Inferior parietal cortex (tissue), 1 donor: ENCODE measurements around the gene PCGF1.

Experiments used
- DNase-seq: peaks from one replicate; pipeline ENCODE4 v3.0.0-alpha.2; 2016; ENCODE audit errors: extremely low spot score

The PCGF1 gene

GRCh38 chr2:74515271-74515980 lies 7.9 kb upstream of the PCGF1 start:
- no peak for DNase-seq

- no peak for DNase-seq
Observed at GRCh38 chr2:74514368-74515270, 7.1 kb upstream of the PCGF1 start, which contains the start of gene TLX2. TSS of gene TLX2 (plus strand) at chr2:74514450. CDS start at chr2:74514807, 357 bp downstream.

DNA sequence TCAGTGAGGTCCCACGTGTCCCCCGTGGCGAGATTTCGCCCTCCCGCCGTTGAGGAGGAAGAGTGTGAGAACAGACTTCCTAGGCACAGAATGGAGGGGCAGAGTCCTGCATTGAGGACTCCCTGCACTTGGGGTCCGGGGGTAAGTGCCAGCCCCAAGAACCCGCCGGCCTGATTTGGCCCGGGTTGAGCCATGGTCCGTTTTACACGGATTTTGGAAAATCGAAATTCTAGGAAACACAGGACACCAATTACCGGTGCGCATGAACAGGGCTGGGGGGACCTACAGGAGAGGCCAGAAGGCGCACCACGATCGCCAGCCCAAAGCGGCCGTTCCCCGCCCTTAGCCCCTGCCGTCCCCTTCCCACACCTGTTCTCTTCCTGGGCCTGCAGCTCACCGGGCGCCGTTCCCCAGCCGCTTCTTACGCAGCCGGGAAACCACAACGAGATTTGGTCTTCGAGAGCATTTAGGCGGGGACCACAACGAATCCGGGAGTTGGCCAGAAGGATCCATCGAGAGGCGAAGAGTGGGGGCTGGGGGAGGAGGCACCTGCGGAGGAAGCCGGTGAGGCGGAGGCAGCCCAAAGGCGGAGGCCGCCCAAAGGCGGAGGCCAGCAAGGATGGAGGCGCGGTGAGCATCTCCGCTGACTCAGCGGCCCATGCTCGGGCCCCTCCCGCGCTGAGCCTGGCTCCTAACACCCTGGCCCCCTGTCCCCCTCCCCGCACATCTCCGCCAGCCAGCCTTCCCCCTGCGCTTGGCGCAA lies 6.3 kb upstream of the PCGF1 start:
- DNase-seq: no peak

DNA sequence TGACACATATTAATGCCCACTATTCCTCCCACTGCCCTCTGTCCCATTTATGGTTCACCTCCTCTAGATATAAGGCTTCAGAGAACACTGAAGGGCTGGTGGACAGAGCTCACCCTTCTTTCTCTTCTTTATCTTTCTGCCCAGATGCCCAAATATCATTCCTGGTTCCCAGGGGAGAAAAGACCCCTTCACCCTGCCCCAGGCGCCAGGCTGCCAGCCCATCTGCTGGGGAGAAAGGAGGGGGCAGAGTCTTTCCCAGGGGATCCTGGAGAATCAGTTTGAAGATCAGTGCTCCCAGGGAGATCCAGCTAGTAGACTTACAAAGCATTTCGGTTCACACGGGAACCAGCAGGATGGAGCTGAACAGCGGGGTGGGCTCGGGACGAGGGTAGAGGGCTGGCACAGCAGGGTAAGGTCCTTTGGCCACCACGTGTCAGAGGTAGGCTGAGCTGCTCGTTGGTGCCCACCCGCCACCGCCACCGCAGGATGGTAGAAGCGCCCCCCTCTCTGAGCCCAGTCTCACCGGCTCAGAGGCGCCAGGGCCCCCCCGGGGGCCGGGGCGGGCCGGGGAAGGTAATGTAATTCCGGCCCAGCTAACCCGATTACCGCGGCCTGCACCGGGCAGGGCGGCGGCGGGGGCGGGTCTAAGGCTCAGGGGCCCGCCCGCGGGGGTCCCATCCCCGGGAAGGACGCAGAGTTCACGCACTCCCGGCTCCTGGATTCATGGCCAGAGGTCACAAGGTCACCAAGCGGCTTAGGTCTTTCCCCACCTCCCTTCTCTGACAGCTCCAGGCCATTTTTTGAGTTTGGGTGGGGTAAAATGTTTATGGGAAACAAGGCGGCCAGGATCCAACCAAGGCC lies 5.5 kb upstream of the PCGF1 start:
- no peak for DNase-seq

DNA sequence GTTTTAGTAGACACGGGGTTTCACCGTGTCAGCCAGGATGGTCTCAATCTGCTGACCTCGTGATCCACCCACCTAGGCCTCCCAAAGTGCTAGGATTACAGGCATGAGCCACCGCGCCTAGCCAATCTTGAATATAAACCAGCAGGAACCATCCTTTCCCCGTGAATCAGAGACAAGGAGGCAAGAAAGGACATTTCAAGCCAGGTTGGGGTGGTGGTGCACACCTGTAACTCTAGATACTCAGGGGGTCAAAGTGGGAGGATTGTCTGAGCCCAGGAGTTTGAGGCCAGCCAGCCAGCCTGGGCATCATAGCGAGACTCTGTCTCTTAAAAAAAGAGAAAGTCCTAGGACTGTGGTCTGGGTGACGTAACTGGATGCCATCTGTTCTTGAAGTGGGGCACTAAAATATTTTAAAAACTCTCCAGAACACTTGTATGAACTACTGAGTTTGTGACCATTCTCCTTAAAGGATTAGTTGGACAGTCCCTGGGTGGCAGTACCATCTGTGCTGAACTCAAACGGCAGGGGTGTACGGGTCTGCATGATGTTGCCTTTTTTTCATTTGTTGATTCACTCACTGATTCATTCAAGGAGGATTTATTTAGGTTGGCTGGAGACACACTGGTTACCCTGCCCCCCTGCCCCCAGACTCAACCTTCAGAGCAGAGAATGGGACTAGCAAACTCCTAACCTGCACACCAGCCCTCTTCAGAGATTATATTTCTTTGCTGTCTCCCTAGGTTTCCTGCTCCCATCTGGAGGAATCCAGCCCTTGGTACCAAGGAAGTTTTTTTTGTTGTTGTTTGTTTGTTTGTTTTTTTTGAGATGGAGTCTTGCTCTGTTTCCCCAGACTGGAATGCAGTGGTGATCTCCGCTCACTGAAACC lies 3.9 kb upstream of the PCGF1 start:
- DNase-seq: no peak

DNA sequence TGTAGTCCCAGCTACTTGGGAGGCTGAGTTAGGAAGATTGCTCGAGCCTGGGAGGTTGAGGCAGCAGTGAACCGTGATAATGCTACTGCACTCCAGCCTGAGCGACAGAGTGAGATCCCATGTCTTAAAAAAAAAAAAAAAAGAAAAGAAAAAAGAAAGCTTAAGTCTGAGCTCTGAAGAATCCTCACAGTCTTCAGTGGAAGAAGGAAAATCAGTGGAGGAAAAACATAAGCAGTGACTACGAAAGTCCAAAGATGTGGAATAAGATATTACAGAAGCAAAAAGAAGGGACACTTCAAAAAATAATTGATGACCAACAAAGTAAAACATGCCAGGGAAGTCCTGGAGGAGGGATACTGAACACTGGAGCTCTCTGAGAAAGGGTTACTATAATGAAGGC lies 2.8 kb upstream of the PCGF1 start:
- DNase-seq: no peak

DNA sequence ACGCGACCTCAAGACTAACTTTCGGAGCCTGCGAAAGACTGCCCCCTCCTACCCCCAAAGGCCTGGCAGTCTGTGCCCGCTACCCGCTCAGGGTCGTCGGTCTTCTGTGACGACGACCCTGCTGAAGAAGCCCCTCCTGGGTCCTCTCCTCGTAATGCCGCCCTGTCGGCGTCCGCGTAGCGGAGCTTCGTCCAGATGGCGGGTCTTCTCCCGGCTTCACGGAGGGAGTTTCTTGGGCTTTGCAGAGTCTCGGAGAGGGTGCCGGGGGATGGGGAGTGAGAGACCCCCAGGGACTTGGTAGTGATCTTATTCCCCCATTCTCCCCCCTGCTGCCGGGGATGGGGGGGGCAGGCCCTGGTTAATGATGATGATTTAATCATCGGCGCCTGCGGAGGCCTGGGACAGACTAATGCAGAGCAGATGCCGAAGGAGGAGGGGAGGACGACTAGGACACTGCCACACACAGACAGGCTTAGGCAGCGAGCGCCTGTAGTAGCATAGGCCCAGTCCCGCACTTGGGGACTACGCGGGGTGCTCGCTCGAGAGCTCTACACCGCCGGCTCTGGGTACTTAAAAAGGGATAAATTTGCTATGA lies 528 bp upstream of the PCGF1 start:
- no peak for DNase-seq

GRCh38 chr2:74505448-74506246 lies 1.8 kb downstream of the PCGF1 start:
- no peak for DNase-seq

GRCh38 chr2:74504591-74504990 lies 2.9 kb downstream of the PCGF1 start:
- no peak for DNase-seq

DNA sequence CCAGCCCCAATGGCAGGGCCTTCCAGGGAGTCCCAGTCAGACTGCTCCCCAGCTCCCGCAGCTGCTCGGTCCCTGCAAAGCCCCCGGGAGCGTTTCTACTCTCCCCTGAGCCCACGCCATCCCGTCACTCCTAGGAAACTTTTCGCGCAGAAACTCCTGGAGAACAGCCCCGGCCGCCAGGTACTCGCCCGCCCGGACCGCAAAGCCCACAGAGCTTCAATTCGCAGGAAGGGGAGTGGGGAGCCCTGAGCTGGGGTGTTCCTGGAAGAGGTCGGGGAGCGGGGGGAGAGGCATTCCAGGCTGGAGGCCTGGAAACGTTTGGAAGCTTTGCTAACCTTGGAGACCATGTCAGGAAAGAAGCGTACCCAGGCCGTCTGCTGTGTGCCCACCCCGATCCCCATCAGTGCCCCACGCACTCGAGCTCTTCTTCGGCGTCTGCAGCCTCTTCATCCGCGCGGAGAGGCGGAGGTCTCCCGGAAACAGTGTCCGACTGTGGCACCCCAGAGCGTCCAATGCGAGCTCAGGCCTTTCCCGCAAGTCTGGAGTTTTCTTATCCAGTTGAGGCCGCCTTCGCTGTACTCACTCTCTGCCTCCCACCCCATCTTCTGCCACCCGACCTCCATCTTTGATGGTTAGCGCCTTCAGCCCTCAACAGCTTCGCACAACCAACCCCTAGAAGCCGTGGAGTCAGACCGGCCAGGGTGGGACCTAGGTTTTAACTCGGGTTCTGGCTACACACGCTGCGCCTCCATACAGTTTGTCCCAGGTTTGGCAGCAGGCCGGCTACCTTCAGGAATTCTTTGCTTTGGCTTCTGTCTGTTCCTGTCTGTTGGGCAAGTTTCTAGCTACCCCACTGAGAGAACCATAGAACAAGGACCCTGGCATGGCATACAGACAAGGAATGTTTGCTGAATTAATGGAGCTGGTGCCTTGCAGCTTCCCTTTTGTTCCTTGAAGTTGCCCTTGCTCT lies 3.7 kb downstream of the PCGF1 start:
- DNase-seq: no peak

GRCh38 chr2:74502720-74503505 lies 4.6 kb downstream of the PCGF1 start:
- no peak for DNase-seq

DNA sequence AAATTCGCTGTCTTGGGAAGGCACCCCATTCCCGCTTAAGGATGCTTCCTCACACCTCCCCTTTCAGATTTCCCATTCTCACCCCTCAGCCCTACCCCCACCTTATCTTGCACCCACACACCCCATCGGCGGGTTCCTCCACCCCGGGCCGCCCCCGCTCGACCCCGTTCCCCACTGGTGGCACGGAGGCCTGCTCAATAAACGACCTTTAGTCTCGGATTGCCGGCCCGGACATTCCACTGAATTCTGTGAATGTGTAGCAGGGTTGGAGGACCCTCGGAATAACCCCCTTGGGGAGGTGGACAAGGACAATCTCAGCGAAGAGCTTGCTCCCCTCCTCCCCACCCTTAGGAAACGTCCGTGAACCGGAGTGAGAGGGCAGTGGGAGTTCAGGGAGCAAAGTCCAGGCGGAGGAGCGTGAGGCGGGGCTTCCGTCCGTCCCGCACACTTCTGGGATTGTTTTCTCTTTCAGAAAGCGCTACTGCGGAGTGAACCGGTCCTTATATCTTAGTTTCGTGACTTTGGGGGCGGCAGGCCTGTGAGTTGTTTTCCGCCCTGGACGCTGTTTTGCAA lies 5.3 kb downstream of the PCGF1 start:
- DNase-seq: no peak

DNA sequence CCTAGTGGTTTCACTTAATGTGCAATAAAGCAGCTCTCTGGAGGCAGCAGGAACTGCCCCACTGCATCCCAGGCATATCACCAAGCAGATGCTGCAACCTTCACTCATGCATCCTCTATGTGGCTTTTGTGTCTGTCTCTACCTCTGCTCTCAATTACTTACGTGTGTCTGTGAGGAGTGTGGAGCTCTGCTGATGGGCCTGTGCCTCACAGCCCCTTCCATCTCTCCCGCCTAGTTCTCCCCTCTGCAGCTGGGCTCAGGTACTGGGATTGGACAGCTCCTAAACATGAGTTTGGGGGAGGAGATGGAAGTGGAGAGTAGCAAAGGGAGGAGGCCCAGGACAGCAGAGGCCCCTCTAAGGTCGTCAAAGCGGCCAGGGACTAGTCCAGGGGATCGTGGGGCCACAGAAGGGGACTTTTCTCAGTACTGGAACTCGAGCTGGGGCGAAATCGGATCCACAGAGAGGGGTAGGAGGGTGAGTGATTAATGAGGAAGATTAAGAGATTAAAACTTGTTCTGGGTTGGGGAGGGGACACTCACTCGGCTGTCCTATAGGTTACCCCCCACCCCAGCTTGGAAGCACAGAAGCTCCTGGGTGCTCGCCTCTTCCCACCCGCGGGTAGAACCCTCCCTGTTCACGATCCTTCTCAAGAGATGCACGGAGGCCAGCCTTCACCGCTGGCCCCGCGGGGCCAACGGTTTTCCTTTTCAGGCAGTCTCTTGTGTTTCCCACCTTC lies 6.0 kb downstream of the PCGF1 start:
- no peak for DNase-seq

DNA sequence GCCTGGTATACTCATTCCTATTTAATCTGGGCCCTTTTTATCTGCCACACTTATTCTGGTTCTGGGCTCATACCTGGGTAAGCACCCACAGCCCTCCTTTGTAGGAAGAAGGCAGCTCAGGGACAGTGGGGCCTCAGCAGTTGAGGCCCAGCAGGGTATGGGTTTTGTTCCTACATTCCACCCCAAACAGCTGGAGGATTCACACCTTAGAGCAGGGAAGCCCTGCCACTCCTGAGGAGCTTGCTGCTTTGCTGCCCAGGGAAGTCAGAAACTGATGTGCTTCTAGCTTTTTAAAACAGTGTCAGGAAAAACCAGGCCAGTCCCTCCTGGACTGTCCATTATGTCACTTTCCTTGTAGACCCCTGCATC lies 6.9 kb downstream of the PCGF1 start:
- DNase-seq: no peak

- no peak for DNase-seq
Observed at GRCh38 chr2:74499940-74500577, 7.4 kb downstream of the PCGF1 start.
